Calu3 (cell line): Measurements from ENCODE around the gene TRIM7. TPM values are rescaled to one million over a fixed set of nuclear protein-coding genes. Genes with fewer than 3 reads are reported as not detected.

Experiments
- BruUV-seq: library from RNA; stranded (reverse); fragments of 400-500 nt; replicated peaks from 2 replicates; lab custom pipeline; 2021; lab: Mats Ljungman, UMichigan
- CTCF ChIA-PET: fragments of 300-600 bp; sonication (Branson Sonifier 250); formaldehyde crosslinking; loops from one replicate; lab custom pipeline; 2022; ENCODE audit warnings: antibody characterized with exemption; lab: Charles Lee
- DNase-seq: peaks from one replicate; pipeline ENCODE4 v3.0.0; 2022
- H3K27ac Mint-ChIP-seq: one replicate; pipeline ENCODE4 v1.8.0; 2022; ENCODE audit warnings: mixed read lengths; ENCODE audit not compliant: unreplicated experiment
- H3K27me3 Mint-ChIP-seq: one replicate; pipeline ENCODE4 v1.8.0; 2022; ENCODE audit warnings: mixed read lengths; ENCODE audit not compliant: unreplicated experiment
- H3K36me3 Mint-ChIP-seq: one replicate; pipeline ENCODE4 v1.8.0; 2022; ENCODE audit warnings: mild to moderate bottlenecking, moderate library complexity, mixed read lengths; ENCODE audit not compliant: insufficient read depth, unreplicated experiment
- H3K4me1 Mint-ChIP-seq: one replicate; pipeline ENCODE4 v1.8.0; 2022; ENCODE audit warnings: mild to moderate bottlenecking, low read depth, mixed read lengths; ENCODE audit not compliant: unreplicated experiment
- H3K4me3 Mint-ChIP-seq: one replicate; pipeline ENCODE4 v1.8.0; 2022; ENCODE audit warnings: mild to moderate bottlenecking, low read depth, moderate library complexity, mixed read lengths; ENCODE audit not compliant: unreplicated experiment
- H3K9me3 Mint-ChIP-seq: one replicate; pipeline ENCODE4 v1.8.0; 2022; ENCODE audit warnings: low read depth, mixed read lengths; ENCODE audit not compliant: unreplicated experiment
- intact Hi-C: fragments of 100-400 bp; cut with micrococcal nuclease; formaldehyde crosslinking; loops from one replicate; pipeline ENCODE4 v1.10.0; 2022; ENCODE audit not compliant: unreplicated experiment
- total RNA-seq: library from RNA; stranded (reverse); gene quantifications from 2 replicates; pipeline ENCODE4 v1.2.3, GENCODE V29; 2022
- TF ChIP-seq, protein P1 (sequence below): fragments of 200-600 bp; IDR thresholded peaks from one replicate; pipeline ENCODE4 v1.8.0; 2022; ENCODE audit warnings: antibody characterized with exemption; ENCODE audit not compliant: unreplicated experiment

Gene TRIM7
- total RNA-seq, 1 experiment from 2014 or later: 2.4 TPM

DNA sequence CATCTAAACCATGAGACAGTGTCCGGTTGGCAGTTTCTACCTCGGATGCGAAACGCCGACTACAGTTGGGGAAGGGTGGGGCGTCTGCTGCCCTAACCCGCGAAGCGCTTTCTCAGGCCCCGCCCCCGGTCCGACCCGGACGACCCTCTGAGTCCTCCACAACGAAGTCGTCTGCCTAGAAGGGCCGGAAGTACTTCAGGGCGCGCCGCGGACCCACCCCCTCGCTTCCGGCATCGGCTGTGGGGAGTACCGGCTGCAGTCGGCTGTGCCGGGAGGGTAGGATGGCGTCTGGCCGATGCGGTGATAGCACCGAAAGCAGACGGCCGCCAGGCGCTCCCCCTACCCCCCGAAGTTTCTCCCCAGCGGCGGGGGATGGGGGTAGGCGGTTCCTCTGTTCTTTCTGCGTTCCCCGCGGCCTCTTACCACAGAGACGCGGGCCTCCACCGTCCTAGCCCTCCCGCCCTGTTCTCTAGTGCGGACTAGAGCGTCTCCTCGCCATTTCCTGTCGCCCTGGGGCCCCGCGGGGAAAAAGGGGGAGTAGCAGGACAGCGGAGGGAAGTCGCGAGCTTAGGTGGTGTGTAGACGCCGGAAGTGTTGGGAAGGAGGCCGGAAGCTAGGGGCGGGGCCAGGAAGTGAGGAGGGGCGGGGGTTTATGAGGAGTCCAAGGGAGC is 18.2 kb upstream of the TRIM7 start, which contains the start of gene TRIM41:
Gene TRIM41 (plus strand): TSS at position 224 of the 671 bp plus-strand sequence. CDS start 719 bp downstream, outside the sequence.
- Mint-ChIP-seq H3K36me3 (peaks cover 63% of the 10 kb centered on the region), H3K27ac (peak within 1 kb of the TSS; percentile 99), H3K9me3 (no peaks in the 10 kb centered on the region), H3K4me1 (peaks cover 44% of the 10 kb centered on the region), H3K27me3 (no peaks in the 10 kb centered on the region), H3K4me3 (peak within 1 kb of the TSS; percentile 90)
- peak; percentile 99 for DNase-seq
- TSS peak; percentile 17 for BruUV-seq
- intact Hi-C loops: loop anchor here (2.0 kb wide), 1 partner anchor 22 kb away; no protein-coding TSS in a partner anchor
- CTCF ChIA-PET: interaction anchor here (0.6 to 1.5 kb wide), 5 partner anchors 9 to 39 kb away, joined by 3 to 9 read pairs (median 5); no protein-coding TSS in a partner anchor
- TF ChIP-seq, protein P1, sequence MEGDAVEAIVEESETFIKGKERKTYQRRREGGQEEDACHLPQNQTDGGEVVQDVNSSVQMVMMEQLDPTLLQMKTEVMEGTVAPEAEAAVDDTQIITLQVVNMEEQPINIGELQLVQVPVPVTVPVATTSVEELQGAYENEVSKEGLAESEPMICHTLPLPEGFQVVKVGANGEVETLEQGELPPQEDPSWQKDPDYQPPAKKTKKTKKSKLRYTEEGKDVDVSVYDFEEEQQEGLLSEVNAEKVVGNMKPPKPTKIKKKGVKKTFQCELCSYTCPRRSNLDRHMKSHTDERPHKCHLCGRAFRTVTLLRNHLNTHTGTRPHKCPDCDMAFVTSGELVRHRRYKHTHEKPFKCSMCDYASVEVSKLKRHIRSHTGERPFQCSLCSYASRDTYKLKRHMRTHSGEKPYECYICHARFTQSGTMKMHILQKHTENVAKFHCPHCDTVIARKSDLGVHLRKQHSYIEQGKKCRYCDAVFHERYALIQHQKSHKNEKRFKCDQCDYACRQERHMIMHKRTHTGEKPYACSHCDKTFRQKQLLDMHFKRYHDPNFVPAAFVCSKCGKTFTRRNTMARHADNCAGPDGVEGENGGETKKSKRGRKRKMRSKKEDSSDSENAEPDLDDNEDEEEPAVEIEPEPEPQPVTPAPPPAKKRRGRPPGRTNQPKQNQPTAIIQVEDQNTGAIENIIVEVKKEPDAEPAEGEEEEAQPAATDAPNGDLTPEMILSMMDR: no peak

GRCh38 chr5:181222630-181223057 is 17.6 kb upstream of the TRIM7 start:
- peaks cover 48% of the 10 kb centered on the region for H3K4me1 Mint-ChIP-seq
- BruUV-seq: no TSS peak
- TF ChIP-seq, protein P1: no peak
- intact Hi-C loops: loop anchor here (1.0 to 2.0 kb wide), 2 partner anchors 22 to 34 kb away; no protein-coding TSS in a partner anchor
- DNase-seq: no peak
- H3K27me3 Mint-ChIP-seq: no peaks in the 10 kb centered on the region
- H3K9me3 Mint-ChIP-seq: no peaks in the 10 kb centered on the region
- peaks cover 68% of the 10 kb centered on the region for H3K36me3 Mint-ChIP-seq
- CTCF ChIA-PET: interaction anchor here (0.6 to 1.3 kb wide), 3 partner anchors 15 to 40 kb away, joined by 5 to 6 read pairs (median 6); no protein-coding TSS in a partner anchor
- H3K27ac Mint-ChIP-seq: peak overlapping the region; percentile 99
- peak overlapping the region; percentile 90 for H3K4me3 Mint-ChIP-seq

- intact Hi-C loops: loop anchor here (1.0 to 2.0 kb wide), 2 partner anchors 23 to 34 kb away; no protein-coding TSS in a partner anchor
- CTCF ChIA-PET: interaction anchor here (0.6 to 1.3 kb wide), 4 partner anchors 15 to 40 kb away, joined by 3 to 6 read pairs (median 6); no protein-coding TSS in a partner anchor
- TF ChIP-seq, protein P1: no peak
- TSS peak; percentile 67 for BruUV-seq
- Mint-ChIP-seq H3K27ac (peak overlapping the region; percentile 99), H3K27me3 (no peaks in the 10 kb centered on the region), H3K9me3 (no peaks in the 10 kb centered on the region), H3K36me3 (peaks cover 74% of the 10 kb centered on the region), H3K4me1 (peaks cover 52% of the 10 kb centered on the region), H3K4me3 (peak overlapping the region; percentile 90)
- peak; percentile 98 for DNase-seq
Observed at GRCh38 chr5:181221792-181222629, 17.0 kb upstream of the TRIM7 start.

DNA sequence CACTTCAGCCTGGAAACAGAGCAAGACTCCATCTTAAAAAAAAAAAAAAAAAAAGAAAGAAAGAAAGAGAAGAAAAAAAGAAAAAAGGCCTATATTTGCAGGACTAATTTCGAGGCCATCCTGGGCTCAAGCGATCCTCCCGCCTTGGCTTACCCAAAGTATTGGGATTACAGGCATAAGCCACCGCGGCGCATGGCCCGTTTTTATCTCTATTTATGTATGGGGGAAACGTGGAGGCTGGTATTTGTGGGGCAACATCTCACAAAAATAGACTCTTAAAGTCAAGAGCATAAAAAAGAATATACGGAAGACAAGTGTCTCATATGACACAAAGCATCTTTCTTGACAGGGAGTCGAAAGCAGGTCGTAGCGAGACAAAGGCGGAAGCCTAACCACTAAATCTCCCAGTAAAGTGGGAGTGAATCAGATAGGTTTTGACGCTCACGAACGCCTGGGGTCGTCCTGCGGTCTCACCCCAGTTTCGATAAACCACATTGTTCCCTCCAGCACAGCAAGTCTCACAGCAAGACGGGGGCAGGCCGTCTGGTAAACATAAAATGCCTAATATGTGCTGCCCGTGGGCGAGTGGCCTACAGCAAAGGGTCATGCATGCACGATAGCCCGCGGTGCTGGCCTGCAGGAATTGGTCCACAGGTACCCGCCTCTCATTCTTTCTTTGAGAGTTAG is 16.3 kb upstream of the TRIM7 start:
- no TSS peak for BruUV-seq
- H3K9me3 Mint-ChIP-seq: no peaks in the 10 kb centered on the region
- H3K27ac Mint-ChIP-seq: peak overlapping the region; percentile 99
- H3K4me1 Mint-ChIP-seq: peaks cover 57% of the 10 kb centered on the region
- no peaks in the 10 kb centered on the region for H3K27me3 Mint-ChIP-seq
- CTCF ChIA-PET: interaction anchor here (0.8 to 1.3 kb wide), 2 partner anchors 33 to 36 kb away, joined by 3 to 6 read pairs; no protein-coding TSS in a partner anchor
- intact Hi-C loops: no loop called here
- peaks cover 74% of the 10 kb centered on the region for H3K36me3 Mint-ChIP-seq
- DNase-seq: no peak
- peak overlapping the region; percentile 90 for H3K4me3 Mint-ChIP-seq
- TF ChIP-seq, protein P1: no peak
